Liver (tissue), 9 donors: ENCODE results near the gene ADORA3. TPM values are rescaled to one million over a fixed set of nuclear protein-coding genes. Genes with fewer than 3 reads are reported as not detected.

Source experiments
- DNase-seq: peaks from one replicate; pipeline ENCODE4 v3.0.0-alpha.2; 2017; ENCODE audit warnings: low spot score
- H3K27ac ChIP-seq, 2 donors: one replicate each; pipeline ENCODE4 v1.7.0; 2013; ENCODE audit warnings: inconsistent platforms in 2 of 2, low read length in 2 of 2, control low read depth in 1 of 2, low read depth in 1 of 2, mild to moderate bottlenecking in 1 of 2
- H3K27me3 ChIP-seq, 4 donors: one replicate each; pipeline versions ENCODE4 v1.6.1 to v1.7.0; 2013; ENCODE audit warnings: low read length in 3 of 4, inconsistent platforms in 1 of 4, mild to moderate bottlenecking in 1 of 4, moderate library complexity in 1 of 4; ENCODE audit not compliant: control insufficient read depth in 4 of 4, insufficient read depth in 4 of 4
- H3K36me3 ChIP-seq, 4 donors: one replicate each; pipeline versions ENCODE4 v1.6.1 to v1.7.0; 2013; ENCODE audit warnings: low read length in 3 of 4, mild to moderate bottlenecking in 3 of 4, low read depth in 1 of 4, moderate library complexity in 1 of 4; ENCODE audit not compliant: control insufficient read depth in 4 of 4, insufficient read depth in 3 of 4
- H3K4me1 ChIP-seq, 4 donors: one replicate each; pipeline versions ENCODE4 v1.6.1 to v1.7.0; 2013; ENCODE audit warnings: low read length in 3 of 4, mild to moderate bottlenecking in 3 of 4, moderate library complexity in 1 of 4; ENCODE audit not compliant: control insufficient read depth in 4 of 4, insufficient read depth in 4 of 4
- H3K4me3 ChIP-seq, 3 donors: one replicate each; pipeline versions ENCODE4 v1.6.1 to v1.7.0; 2013; ENCODE audit warnings: low read length in 3 of 3, control low read depth in 1 of 3, low read depth in 1 of 3, mild to moderate bottlenecking in 1 of 3
- H3K9ac ChIP-seq, 2 donors: one replicate each; pipeline ENCODE4 v1.7.0; 2013; ENCODE audit warnings: low read length in 2 of 2, mild to moderate bottlenecking in 2 of 2, moderate library complexity in 2 of 2, control low read depth in 1 of 2, low read depth in 1 of 2
- H3K9me3 ChIP-seq, 4 donors: one replicate each; pipeline versions ENCODE4 v1.6.1 to v1.7.0; 2013; ENCODE audit warnings: low read length in 3 of 4; ENCODE audit not compliant: control insufficient read depth in 4 of 4
- EGR1 ChIP-seq, 2 donors: IDR thresholded peaks; 2 replicates each; pipeline ENCODE4 v1.6.1; 2016 to 2018; ENCODE audit warnings: antibody characterized with exemption in 2 of 2, low read depth in 2 of 2
- FOXA1 ChIP-seq: IDR thresholded peaks from 2 replicates; pipeline ENCODE4 v1.6.1; 2016; ENCODE audit warnings: antibody characterized with exemption
- FOXA2 ChIP-seq: IDR thresholded peaks from 2 replicates; pipeline ENCODE4 v1.6.1; 2016; ENCODE audit warnings: antibody characterized with exemption
- GABPA ChIP-seq, 2 donors: IDR thresholded peaks in 1 of 2; conservative IDR thresholded peaks in 1 of 2; 2 replicates each; pipeline ENCODE4 v1.6.1; 2016; ENCODE audit warnings: antibody characterized with exemption in 2 of 2, mild to moderate bottlenecking in 1 of 2, moderate library complexity in 1 of 2
- HNF4A ChIP-seq, 2 donors: conservative IDR thresholded peaks; 2 replicates each; pipeline ENCODE4 v1.6.1; 2016; ENCODE audit warnings: antibody characterized with exemption in 2 of 2, mild to moderate bottlenecking in 2 of 2
- HNF4G ChIP-seq: IDR thresholded peaks from 2 replicates; pipeline ENCODE4 v1.6.1; 2016; ENCODE audit warnings: antibody characterized with exemption
- JUND ChIP-seq, 2 donors: IDR thresholded peaks; 2 replicates each; pipeline ENCODE4 v1.6.1; 2016; ENCODE audit warnings: antibody characterized with exemption in 2 of 2
- NR2F2 ChIP-seq: IDR thresholded peaks from 2 replicates; pipeline ENCODE4 v1.6.1; 2016; ENCODE audit warnings: antibody characterized with exemption
- RAD21 ChIP-seq, 2 donors: IDR thresholded peaks; 2 replicates each; pipeline ENCODE4 v1.6.1; 2016; ENCODE audit warnings: antibody characterized with exemption in 2 of 2, mild to moderate bottlenecking in 2 of 2
- SP1 ChIP-seq: IDR thresholded peaks from 2 replicates; pipeline ENCODE4 v1.6.1; 2018; ENCODE audit warnings: antibody characterized with exemption, mild to moderate bottlenecking
- TAF1 ChIP-seq: conservative IDR thresholded peaks from 2 replicates; pipeline ENCODE4 v1.6.1; 2016; ENCODE audit warnings: antibody characterized with exemption, mild to moderate bottlenecking
- YY1 ChIP-seq: IDR thresholded peaks from 2 replicates; pipeline ENCODE4 v1.6.1; 2016; ENCODE audit warnings: antibody characterized with exemption, mild to moderate bottlenecking
- WGBS: extraction: QIAGEN DNeasy Blood & Tissue Kit; methylation state at CpG from one replicate; pipeline ENCODE4 v1.1.7; 2013; 5-methylcytosine and 5-hydroxymethylcytosine counted together
- polyA plus RNA-seq, 2 donors: library from polyadenylated mRNA; stranded (reverse) in 1 of 2; unstranded in 1 of 2; fragments of 200-250 nt in 1 of 2; fragments of >200 nt in 1 of 2; fragmentation: Nextera tagmentation in 1 of 2; extraction: Ambion mirVana in 1 of 2; gene quantifications; one replicate each; pipeline versions ENCODE4 v1.2.1 to v1.2.3, GENCODE V29; 2013 to 2015
- total RNA-seq, 2 donors: library from RNA; depleted of rRNA; stranded (reverse); fragments of >200 nt; gene quantifications; one replicate each; pipeline ENCODE4 v1.2.3, GENCODE V29; 2014
- TF ChIP-seq, protein P1 (sequence below): IDR thresholded peaks from 2 replicates; pipeline ENCODE4 v1.6.1; 2016; ENCODE audit warnings: antibody characterized with exemption
- TF ChIP-seq, protein P2 (sequence below): IDR thresholded peaks from 2 replicates; pipeline ENCODE4 v1.6.1; 2016; ENCODE audit warnings: antibody characterized with exemption, mild to moderate bottlenecking
- TF ChIP-seq, protein P3 (sequence below): fragments of 150-350 bp; IDR thresholded peaks from 2 replicates; pipeline ENCODE4 v1.5.1; 2017; ENCODE audit warnings: improper control_type of control experiment, low read depth, low read length; ENCODE audit not compliant: missing input control
- TF ChIP-seq, protein P4 (sequence below): IDR thresholded peaks from 2 replicates; pipeline ENCODE4 v1.6.1; 2016; ENCODE audit warnings: antibody characterized with exemption
- TF ChIP-seq, protein P5 (sequence below): IDR thresholded peaks from 2 replicates; pipeline ENCODE4 v1.6.1; 2016; ENCODE audit warnings: antibody characterized with exemption
- donor health status: healthy.
- donor health status: healthy.
- donor health status: healthy.
- donor health status: healthy.
- donor health status: healthy.

ADORA3 gene
- total and polyA plus RNA-seq, 4 donors = 0.97 to 5.6 (median 3.2) TPM

DNA sequence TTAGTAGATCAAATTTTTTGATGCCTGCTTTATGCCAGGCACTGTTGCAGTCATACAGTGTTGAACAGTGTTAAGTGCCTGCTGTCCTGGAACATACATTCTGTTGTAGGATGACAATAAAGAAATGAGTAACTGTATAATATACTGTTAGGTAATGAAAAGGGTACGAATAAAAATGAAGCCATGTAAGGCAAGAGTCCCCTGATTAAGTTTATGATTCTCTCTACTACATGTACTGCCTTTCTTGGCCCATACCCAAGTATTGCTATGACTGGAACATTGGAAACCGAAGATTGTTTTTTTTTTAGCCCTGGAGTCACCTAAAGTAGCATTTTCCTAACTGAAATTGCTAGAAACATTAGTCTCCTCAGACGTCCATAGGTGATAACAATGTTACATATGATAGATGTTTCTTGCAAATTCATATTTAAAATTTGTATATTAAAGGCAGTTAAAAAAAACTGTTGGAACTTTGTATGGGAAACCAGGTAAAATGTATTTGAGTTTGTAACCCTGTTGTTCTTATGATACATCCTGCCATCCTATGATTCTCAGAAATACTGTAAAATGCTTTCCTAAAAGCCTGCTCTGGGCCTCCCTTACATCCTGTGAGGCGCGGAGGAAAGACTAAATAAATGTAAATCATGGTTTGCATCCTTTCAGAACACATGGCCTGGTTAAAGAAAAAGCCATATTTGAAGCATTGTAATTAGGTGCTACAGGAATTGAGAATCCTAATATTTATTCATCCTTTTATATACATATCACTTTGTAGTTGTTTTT lies 48.4 kb downstream of the ADORA3 start:
- TF ChIP-seq RAD21 (IDR thresholded peaks at IDR 0.05) (no peak), JUND (IDR thresholded peaks at IDR 0.05) (no peak), GABPA (IDR thresholded peaks at IDR 0.05 in 1 of 2, conservative IDR thresholded peaks at IDR 0.05 in 1 of 2) (no peak), YY1 (no peak), FOXA1 (no peak), TAF1 (no peak), SP1 (no peak)
- TF ChIP-seq, protein P1, sequence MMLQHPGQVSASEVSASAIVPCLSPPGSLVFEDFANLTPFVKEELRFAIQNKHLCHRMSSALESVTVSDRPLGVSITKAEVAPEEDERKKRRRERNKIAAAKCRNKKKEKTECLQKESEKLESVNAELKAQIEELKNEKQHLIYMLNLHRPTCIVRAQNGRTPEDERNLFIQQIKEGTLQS = no peak
- TF ChIP-seq, protein P2, sequence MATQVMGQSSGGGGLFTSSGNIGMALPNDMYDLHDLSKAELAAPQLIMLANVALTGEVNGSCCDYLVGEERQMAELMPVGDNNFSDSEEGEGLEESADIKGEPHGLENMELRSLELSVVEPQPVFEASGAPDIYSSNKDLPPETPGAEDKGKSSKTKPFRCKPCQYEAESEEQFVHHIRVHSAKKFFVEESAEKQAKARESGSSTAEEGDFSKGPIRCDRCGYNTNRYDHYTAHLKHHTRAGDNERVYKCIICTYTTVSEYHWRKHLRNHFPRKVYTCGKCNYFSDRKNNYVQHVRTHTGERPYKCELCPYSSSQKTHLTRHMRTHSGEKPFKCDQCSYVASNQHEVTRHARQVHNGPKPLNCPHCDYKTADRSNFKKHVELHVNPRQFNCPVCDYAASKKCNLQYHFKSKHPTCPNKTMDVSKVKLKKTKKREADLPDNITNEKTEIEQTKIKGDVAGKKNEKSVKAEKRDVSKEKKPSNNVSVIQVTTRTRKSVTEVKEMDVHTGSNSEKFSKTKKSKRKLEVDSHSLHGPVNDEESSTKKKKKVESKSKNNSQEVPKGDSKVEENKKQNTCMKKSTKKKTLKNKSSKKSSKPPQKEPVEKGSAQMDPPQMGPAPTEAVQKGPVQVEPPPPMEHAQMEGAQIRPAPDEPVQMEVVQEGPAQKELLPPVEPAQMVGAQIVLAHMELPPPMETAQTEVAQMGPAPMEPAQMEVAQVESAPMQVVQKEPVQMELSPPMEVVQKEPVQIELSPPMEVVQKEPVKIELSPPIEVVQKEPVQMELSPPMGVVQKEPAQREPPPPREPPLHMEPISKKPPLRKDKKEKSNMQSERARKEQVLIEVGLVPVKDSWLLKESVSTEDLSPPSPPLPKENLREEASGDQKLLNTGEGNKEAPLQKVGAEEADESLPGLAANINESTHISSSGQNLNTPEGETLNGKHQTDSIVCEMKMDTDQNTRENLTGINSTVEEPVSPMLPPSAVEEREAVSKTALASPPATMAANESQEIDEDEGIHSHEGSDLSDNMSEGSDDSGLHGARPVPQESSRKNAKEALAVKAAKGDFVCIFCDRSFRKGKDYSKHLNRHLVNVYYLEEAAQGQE = no peak
- TF ChIP-seq, protein P3, sequence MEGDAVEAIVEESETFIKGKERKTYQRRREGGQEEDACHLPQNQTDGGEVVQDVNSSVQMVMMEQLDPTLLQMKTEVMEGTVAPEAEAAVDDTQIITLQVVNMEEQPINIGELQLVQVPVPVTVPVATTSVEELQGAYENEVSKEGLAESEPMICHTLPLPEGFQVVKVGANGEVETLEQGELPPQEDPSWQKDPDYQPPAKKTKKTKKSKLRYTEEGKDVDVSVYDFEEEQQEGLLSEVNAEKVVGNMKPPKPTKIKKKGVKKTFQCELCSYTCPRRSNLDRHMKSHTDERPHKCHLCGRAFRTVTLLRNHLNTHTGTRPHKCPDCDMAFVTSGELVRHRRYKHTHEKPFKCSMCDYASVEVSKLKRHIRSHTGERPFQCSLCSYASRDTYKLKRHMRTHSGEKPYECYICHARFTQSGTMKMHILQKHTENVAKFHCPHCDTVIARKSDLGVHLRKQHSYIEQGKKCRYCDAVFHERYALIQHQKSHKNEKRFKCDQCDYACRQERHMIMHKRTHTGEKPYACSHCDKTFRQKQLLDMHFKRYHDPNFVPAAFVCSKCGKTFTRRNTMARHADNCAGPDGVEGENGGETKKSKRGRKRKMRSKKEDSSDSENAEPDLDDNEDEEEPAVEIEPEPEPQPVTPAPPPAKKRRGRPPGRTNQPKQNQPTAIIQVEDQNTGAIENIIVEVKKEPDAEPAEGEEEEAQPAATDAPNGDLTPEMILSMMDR = no peak
- TF ChIP-seq, protein P4, sequence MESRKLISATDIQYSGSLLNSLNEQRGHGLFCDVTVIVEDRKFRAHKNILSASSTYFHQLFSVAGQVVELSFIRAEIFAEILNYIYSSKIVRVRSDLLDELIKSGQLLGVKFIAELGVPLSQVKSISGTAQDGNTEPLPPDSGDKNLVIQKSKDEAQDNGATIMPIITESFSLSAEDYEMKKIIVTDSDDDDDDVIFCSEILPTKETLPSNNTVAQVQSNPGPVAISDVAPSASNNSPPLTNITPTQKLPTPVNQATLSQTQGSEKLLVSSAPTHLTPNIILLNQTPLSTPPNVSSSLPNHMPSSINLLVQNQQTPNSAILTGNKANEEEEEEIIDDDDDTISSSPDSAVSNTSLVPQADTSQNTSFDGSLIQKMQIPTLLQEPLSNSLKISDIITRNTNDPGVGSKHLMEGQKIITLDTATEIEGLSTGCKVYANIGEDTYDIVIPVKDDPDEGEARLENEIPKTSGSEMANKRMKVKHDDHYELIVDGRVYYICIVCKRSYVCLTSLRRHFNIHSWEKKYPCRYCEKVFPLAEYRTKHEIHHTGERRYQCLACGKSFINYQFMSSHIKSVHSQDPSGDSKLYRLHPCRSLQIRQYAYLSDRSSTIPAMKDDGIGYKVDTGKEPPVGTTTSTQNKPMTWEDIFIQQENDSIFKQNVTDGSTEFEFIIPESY = no peak
- no peak for DNase-seq
- Histone ChIP-seq H3K9me3 (no peaks in the 10 kb centered on the region), H3K27ac (no peak overlapping the region), H3K9ac (no peak overlapping the region), H3K36me3 (peaks cover 5 to 50% (median 43%) of the 10 kb centered on the region in 4 donors), H3K4me3 (no peak overlapping the region), H3K4me1 (peaks cover 2 to 16% (median 11%) of the 10 kb centered on the region in 4 donors), H3K27me3 (no peaks in the 10 kb centered on the region)
- WGBS = 83% methylated on average over 5 of the region's 5 CpGs

DNA sequence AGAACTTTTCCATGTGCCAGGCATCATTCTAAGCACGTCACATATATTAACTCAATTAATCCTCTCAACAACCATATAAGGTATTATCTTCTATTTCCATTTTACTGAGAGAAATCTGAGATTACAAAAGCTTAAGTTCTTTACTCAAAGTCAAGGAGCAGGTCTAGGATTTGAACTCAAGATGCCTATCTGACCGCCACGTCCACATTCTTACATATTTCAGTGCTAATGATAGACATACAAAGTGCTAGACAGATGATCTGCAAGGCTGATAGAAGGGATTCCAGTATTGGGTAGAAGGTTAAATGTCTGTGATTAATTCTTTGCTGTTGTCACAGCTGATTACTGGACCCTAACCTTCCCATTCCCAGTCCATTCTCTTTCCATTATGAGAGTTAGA lies 49.7 kb downstream of the ADORA3 start:
- WGBS = 93% methylated on average over 3 of the region's 3 CpGs
- Histone ChIP-seq H3K36me3 (peaks cover 5 to 37% (median 31%) of the 10 kb centered on the region in 4 donors), H3K9ac (no peak overlapping the region), H3K27ac (no peak overlapping the region), H3K4me1 (peaks cover 2 to 19% (median 13%) of the 10 kb centered on the region in 4 donors), H3K4me3 (no peak overlapping the region), H3K27me3 (no peaks in the 10 kb centered on the region), H3K9me3 (no peaks in the 10 kb centered on the region)
- DNase-seq = no peak
- TF ChIP-seq TAF1 (no peak), GABPA (IDR thresholded peaks at IDR 0.05 in 1 of 2, conservative IDR thresholded peaks at IDR 0.05 in 1 of 2) (no peak), JUND (IDR thresholded peaks at IDR 0.05) (no peak), HNF4A (conservative IDR thresholded peaks at IDR 0.05) (no peak), SP1 (no peak), HNF4G (no peak), YY1 (no peak), NR2F2 (no peak), RAD21 (IDR thresholded peaks at IDR 0.05) (no peak), FOXA1 (no peak), EGR1 (IDR thresholded peaks at IDR 0.05; ENCODE audit: low read depth in 2 of 2) (no peak), FOXA2 (no peak)
- TF ChIP-seq, protein P4 = no peak
- TF ChIP-seq, protein P1 = no peak
- TF ChIP-seq, protein P5, sequence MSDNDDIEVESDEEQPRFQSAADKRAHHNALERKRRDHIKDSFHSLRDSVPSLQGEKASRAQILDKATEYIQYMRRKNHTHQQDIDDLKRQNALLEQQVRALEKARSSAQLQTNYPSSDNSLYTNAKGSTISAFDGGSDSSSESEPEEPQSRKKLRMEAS = no peak
- TF ChIP-seq, protein P3 = no peak
